ENCODE data around the gene SLC25A27.

SLC25A27 gene

DNA sequence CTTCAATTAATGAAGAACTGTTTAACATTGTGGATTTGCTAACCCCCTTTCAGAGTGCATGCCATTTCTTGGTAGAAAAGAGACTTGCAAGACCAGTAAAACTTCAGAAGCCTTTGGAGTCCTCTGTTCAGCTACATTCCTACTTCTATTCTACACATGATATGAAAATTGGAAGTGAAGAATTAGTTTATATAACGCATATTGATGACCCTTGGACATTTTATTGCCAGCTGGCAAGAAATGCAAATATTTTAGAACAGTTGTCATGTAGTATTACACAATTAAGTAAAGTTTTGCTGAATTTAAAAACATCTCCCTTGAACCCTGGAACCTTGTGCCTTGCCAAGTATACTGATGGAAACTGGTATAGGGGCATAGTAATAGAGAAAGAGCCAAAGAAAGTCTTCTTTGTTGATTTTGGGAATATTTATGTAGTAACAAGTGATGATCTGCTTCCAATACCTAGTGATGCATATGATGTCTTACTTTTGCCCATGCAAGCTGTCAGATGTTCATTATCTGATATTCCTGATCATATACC, 38.2 kb downstream of the SLC25A27 start:
- peaks cover 6% of the 10 kb centered on the region for H3K36me3 Mint-ChIP-seq (ENCODE audit: insufficient read depth)
- DNase-seq (ENCODE audit: low spot score in 2 of 2) (no peak), ATAC-seq (replicated peaks; ENCODE audit: extremely low read depth, poor library complexity, severe bottlenecking) (no peak)
- no peak overlapping the region for H3K4me3 Mint-ChIP-seq
- no peaks in the 10 kb centered on the region for H3K9me3 Mint-ChIP-seq
- H3K4me1 Mint-ChIP-seq = no peaks in the 10 kb centered on the region
- H3K27me3 Mint-ChIP-seq = peaks cover 44% of the 10 kb centered on the region
- no peak overlapping the region for H3K27ac Mint-ChIP-seq (ENCODE audit: low read depth)

DNA sequence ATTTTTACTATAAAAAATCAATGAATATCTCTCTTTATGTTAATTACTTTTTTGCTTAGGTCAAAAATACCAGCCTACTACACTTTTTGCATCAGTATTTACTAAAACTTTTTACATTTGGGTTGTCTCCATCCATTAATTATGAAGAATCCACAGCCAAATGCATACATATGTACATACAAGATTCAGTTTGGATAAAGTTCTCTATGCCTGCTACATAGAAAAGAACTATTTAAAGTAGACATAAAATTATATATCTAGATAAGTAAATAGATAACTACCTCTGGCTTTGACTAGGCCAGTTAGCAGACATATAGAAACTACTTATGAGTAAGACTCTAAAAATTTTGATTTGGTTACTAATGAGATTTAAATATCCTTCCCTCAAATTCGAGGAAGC, 47.2 kb downstream of the SLC25A27 start:
- ATAC-seq (replicated peaks; ENCODE audit: extremely low read depth, poor library complexity, severe bottlenecking) (no peak), DNase-seq (ENCODE audit: low spot score in 2 of 2) (no peak)
- H3K27ac Mint-ChIP-seq (ENCODE audit: low read depth) = no peak overlapping the region
- H3K4me1 Mint-ChIP-seq = no peaks in the 10 kb centered on the region
- no peak overlapping the region for H3K4me3 Mint-ChIP-seq
- H3K9me3 Mint-ChIP-seq = no peaks in the 10 kb centered on the region
- peaks cover 55% of the 10 kb centered on the region for H3K27me3 Mint-ChIP-seq
- H3K36me3 Mint-ChIP-seq (ENCODE audit: insufficient read depth) = no peaks in the 10 kb centered on the region

DNA sequence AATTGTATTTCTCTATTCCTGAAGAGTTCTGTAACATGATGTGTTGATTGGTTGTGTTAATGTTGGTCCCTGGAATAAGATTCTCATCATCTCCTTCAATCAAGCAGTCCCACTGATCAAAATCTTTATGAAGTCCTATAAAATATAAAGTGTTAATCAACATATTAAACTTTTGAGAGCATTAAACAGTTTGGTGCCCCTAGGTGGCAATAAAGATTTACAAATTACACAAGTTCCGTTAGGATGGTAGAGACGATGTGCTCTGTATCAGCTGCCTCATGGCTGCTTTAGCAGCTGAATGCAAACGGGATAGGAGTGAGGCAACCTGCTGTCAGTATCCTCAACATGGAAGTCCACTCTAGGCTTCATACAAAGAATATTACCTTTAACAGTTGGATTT, 51.8 kb downstream of the SLC25A27 start:
- Mint-ChIP-seq H3K27ac (ENCODE audit: low read depth) (no peak overlapping the region), H3K4me1 (no peaks in the 10 kb centered on the region), H3K4me3 (no peak overlapping the region), H3K9me3 (no peaks in the 10 kb centered on the region), H3K27me3 (peaks cover 43% of the 10 kb centered on the region), H3K36me3 (ENCODE audit: insufficient read depth) (peaks cover 2% of the 10 kb centered on the region)
- no peak for ATAC-seq (replicated peaks; ENCODE audit: extremely low read depth, poor library complexity, severe bottlenecking)
- no peak for DNase-seq (ENCODE audit: low spot score in 2 of 2)

DNA sequence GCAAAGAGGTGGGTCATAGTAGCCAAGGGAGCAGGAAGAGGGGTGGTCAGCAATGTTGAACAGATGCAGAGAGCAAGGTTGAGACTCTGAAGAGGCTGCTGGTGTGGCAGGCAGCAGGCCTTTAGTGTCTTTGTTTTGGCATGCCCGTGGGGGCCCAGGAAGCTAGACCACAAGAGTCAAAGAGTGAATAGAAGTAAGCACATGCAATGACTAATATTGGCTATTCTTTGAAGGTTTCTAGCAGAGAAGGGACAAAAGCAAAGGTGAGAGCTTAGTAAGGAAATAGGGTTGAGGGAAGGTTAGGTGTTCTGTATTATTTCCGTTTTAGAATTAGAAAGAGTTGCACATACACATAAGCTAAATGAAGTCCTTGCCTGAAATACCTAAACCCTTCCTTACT, 53.7 kb downstream of the SLC25A27 start:
- no peak for ATAC-seq (replicated peaks; ENCODE audit: extremely low read depth, poor library complexity, severe bottlenecking)
- peaks cover 48% of the 10 kb centered on the region for H3K27me3 Mint-ChIP-seq
- no peaks in the 10 kb centered on the region for H3K4me1 Mint-ChIP-seq
- peaks cover 2% of the 10 kb centered on the region for H3K36me3 Mint-ChIP-seq (ENCODE audit: insufficient read depth)
- no peak overlapping the region for H3K4me3 Mint-ChIP-seq
- DNase-seq (ENCODE audit: low spot score in 2 of 2) = no peak
- no peaks in the 10 kb centered on the region for H3K9me3 Mint-ChIP-seq
- H3K27ac Mint-ChIP-seq (ENCODE audit: low read depth) = no peak overlapping the region

DNA sequence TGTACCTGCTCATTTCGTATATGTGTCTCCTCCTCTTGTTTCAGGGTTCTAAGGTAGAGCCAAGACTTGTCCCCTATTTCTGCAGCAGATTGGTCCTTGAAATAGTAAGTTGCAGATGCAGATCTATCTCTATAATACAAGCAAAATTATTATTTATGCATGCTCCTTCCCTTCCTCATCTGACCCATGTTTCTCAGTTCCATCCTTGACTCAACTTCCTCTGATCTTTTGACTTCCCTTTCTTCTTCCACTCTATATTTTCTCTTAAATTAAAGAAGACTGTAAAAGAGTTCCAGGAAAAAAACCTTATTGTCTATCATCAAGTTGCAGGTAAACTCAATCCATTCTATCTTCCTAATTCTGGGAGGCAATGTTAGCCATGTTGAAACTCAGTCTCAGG, 58.7 kb downstream of the SLC25A27 start:
- Mint-ChIP-seq H3K36me3 (ENCODE audit: insufficient read depth) (peaks cover 2% of the 10 kb centered on the region), H3K4me1 (no peaks in the 10 kb centered on the region), H3K4me3 (no peak overlapping the region), H3K27ac (ENCODE audit: low read depth) (no peak overlapping the region), H3K27me3 (peaks cover 46% of the 10 kb centered on the region), H3K9me3 (no peaks in the 10 kb centered on the region)
- ATAC-seq (replicated peaks; ENCODE audit: extremely low read depth, poor library complexity, severe bottlenecking) (no peak), DNase-seq (ENCODE audit: low spot score in 2 of 2) (no peak)

DNA sequence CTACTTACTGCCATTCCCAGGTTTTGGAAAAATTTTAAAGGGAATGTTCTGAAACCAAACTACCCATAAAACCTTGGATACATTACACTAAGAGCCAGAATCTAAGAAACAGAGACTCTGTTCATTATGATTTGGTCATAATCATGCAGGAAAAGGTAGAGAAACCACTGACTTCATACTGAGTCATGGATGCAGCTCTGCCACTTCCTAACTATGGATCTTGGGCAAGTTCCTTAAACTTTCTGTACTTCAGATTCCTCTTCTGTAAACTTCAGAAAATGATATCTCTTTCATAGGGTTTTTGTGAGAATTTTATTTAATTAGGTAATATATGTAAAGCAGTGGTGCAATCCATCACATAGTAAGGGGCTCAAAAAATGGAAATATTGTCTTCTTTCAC, 62.4 kb downstream of the SLC25A27 start:
- peaks cover 59% of the 10 kb centered on the region for H3K27me3 Mint-ChIP-seq
- no peaks in the 10 kb centered on the region for H3K36me3 Mint-ChIP-seq (ENCODE audit: insufficient read depth)
- no peak overlapping the region for H3K4me3 Mint-ChIP-seq
- H3K4me1 Mint-ChIP-seq = no peaks in the 10 kb centered on the region
- no peak for DNase-seq (ENCODE audit: low spot score in 2 of 2)
- no peak overlapping the region for H3K27ac Mint-ChIP-seq (ENCODE audit: low read depth)
- ATAC-seq (replicated peaks; ENCODE audit: extremely low read depth, poor library complexity, severe bottlenecking) = no peak
- no peaks in the 10 kb centered on the region for H3K9me3 Mint-ChIP-seq

DNA sequence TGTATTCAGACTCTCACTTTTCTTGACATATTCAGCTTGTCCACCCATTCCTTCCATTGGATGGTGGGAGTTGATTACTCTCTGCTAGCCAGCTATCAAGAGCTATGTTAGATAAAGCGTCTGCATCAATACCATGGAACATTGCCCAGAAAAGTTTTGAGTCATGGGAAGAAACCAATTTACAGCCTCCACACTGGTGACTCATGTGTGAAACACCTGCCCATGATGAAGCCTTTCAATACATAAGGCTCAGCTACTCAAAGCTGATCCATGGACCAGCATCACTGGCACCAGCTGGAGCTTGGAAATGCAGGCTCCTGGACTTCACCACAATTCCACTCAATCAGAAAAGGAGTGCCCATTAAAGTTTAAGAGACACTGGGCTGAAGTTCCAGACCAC, 66.3 kb downstream of the SLC25A27 start:
- H3K4me1 Mint-ChIP-seq = no peaks in the 10 kb centered on the region
- no peaks in the 10 kb centered on the region for H3K9me3 Mint-ChIP-seq
- no peak overlapping the region for H3K27ac Mint-ChIP-seq (ENCODE audit: low read depth)
- ATAC-seq (replicated peaks; ENCODE audit: extremely low read depth, poor library complexity, severe bottlenecking) (no peak), DNase-seq (ENCODE audit: low spot score in 2 of 2) (no peak)
- H3K4me3 Mint-ChIP-seq = no peak overlapping the region
- H3K27me3 Mint-ChIP-seq = peaks cover 58% of the 10 kb centered on the region
- no peaks in the 10 kb centered on the region for H3K36me3 Mint-ChIP-seq (ENCODE audit: insufficient read depth)

DNA sequence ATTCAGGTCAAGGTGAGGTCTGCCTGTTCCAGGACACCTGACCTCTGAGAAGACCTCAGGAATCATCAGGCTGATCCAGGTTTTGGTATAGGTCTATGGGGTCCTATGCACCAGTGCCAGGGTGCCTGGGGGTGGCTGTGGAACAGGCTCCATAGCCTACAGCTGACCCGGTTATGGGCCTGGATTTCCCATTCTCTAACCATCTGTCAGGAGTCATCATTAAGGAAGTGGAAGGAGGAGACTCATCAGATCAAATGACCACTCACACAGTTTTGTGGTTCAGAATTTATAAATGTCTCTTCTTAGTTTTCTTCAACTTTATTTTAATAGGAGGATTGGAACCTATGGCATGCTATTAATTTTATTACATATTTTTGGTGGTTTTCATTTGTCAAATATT, 67.6 kb downstream of the SLC25A27 start:
- ATAC-seq (replicated peaks; ENCODE audit: extremely low read depth, poor library complexity, severe bottlenecking) = no peak
- no peak overlapping the region for H3K27ac Mint-ChIP-seq (ENCODE audit: low read depth)

More for the DNA sequence above, 67.6 kb downstream of the SLC25A27 start:
- no peak for DNase-seq (ENCODE audit: low spot score in 2 of 2)
- H3K36me3 Mint-ChIP-seq (ENCODE audit: insufficient read depth) = no peaks in the 10 kb centered on the region
- H3K9me3 Mint-ChIP-seq = no peaks in the 10 kb centered on the region
- no peak overlapping the region for H3K4me3 Mint-ChIP-seq
- peaks cover 67% of the 10 kb centered on the region for H3K27me3 Mint-ChIP-seq
- no peaks in the 10 kb centered on the region for H3K4me1 Mint-ChIP-seq

Data from central memory CD8-positive, alpha-beta T cell (primary cell).